ENCODE results near the gene FCRLA. TPM values are rescaled to one million over a fixed set of nuclear protein-coding genes. Genes with fewer than 3 reads are reported as not detected.

The FCRLA gene
- total and polyA plus RNA-seq, 7 donors, result 0.10 to 0.90 (median 0.36) TPM; not detected in 2

GRCh38 chr1:161706113-161706481 is 932 bp upstream of the FCRLA start:
- 34 to 47% (median 40%) methylated on average over 3 of the region's 3 CpGs for WGBS, 3 donors
- Histone ChIP-seq H3K4me1 (peaks cover 17% of the 10 kb centered on the region), H3K27me3 (ENCODE audit: insufficient read depth in 3 of 3, low read length in 2 of 3) (no peaks in the 10 kb centered on the region), H3K4me3 (no peak overlapping the region), H3K27ac (peak overlapping the region; percentile 80), H3K9me3 (no peaks in the 10 kb centered on the region), H3K36me3 (ENCODE audit: insufficient read depth in 1 of 2, low read depth in 1 of 2) (no peaks in the 10 kb centered on the region)
- DNase-seq (no peak), ATAC-seq (peak; percentile 29 to 46 (median 32))
- intact Hi-C loops (cut with DNase I), result no loop called here
- TF ChIP-seq, protein P1, sequence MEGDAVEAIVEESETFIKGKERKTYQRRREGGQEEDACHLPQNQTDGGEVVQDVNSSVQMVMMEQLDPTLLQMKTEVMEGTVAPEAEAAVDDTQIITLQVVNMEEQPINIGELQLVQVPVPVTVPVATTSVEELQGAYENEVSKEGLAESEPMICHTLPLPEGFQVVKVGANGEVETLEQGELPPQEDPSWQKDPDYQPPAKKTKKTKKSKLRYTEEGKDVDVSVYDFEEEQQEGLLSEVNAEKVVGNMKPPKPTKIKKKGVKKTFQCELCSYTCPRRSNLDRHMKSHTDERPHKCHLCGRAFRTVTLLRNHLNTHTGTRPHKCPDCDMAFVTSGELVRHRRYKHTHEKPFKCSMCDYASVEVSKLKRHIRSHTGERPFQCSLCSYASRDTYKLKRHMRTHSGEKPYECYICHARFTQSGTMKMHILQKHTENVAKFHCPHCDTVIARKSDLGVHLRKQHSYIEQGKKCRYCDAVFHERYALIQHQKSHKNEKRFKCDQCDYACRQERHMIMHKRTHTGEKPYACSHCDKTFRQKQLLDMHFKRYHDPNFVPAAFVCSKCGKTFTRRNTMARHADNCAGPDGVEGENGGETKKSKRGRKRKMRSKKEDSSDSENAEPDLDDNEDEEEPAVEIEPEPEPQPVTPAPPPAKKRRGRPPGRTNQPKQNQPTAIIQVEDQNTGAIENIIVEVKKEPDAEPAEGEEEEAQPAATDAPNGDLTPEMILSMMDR (IDR thresholded peaks at IDR 0.05), result no peak

DNA sequence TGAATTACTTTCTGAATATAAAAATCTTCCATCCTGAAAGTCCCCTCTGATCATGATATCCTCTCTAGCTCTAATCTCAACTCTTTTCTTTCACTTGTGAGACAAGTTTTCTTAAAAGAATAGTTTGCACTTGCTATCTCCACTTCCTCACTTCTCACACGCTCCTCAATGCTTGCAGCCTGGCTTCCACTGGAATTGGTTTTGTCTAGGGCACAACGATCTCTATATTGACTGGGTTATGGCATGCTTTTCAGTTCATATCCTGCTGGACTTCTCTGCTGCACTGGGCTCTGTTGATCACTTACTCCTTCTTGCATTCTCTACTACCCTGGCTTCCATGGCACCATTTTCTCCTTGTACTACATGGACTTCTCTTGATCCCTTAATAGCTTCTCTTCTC is 474 bp downstream of the FCRLA start:
- H3K4me3 ChIP-seq, result no peak overlapping the region
- intact Hi-C loops (cut with DNase I), result no loop called here
- 90 to 100% (median 94%) methylated on average over 2 of the region's 2 CpGs for WGBS, 3 donors
- H3K4me1 ChIP-seq, result peaks cover 17% of the 10 kb centered on the region
- ATAC-seq (no peak), DNase-seq (no peak)
- no peak overlapping the region for H3K27ac ChIP-seq
- H3K36me3 ChIP-seq (ENCODE audit: insufficient read depth in 1 of 2, low read depth in 1 of 2), result no peaks in the 10 kb centered on the region
- peaks cover 0 to 6% (median 0%) of the 10 kb centered on the region in 3 donors for H3K27me3 ChIP-seq (ENCODE audit: insufficient read depth in 3 of 3, low read length in 2 of 3)
- no peaks in the 10 kb centered on the region for H3K9me3 ChIP-seq
- TF ChIP-seq, protein P1 (IDR thresholded peaks at IDR 0.05), result no peak

- Histone ChIP-seq H3K4me1 (peaks cover 17% of the 10 kb centered on the region), H3K9me3 (no peaks in the 10 kb centered on the region), H3K27me3 (ENCODE audit: insufficient read depth in 3 of 3, low read length in 2 of 3) (peaks cover 0 to 6% (median 3%) of the 10 kb centered on the region in 3 donors), H3K36me3 (ENCODE audit: insufficient read depth in 1 of 2, low read depth in 1 of 2) (no peaks in the 10 kb centered on the region), H3K4me3 (no peak overlapping the region), H3K27ac (no peak overlapping the region)
- TF ChIP-seq, protein P1 (IDR thresholded peaks at IDR 0.05), result no peak
- WGBS, 3 donors, result 81 to 89% (median 83%) methylated on average over 4 of the region's 4 CpGs
- intact Hi-C loops (cut with DNase I), result no loop called here
- ATAC-seq, result no peak
- DNase-seq, result no peak
These were observed 2.3 kb downstream of the FCRLA start for GRCh38 chr1:161709373-161709772.

GRCh38 chr1:161710560-161710959 is 3.5 kb downstream of the FCRLA start:
- TF ChIP-seq, protein P1 (IDR thresholded peaks at IDR 0.05), result no peak
- Histone ChIP-seq H3K9me3 (no peaks in the 10 kb centered on the region), H3K27ac (no peak overlapping the region), H3K27me3 (ENCODE audit: insufficient read depth in 3 of 3, low read length in 2 of 3) (peaks cover 3 to 7% (median 6%) of the 10 kb centered on the region in 3 donors), H3K4me1 (peaks cover 17% of the 10 kb centered on the region), H3K4me3 (no peak overlapping the region), H3K36me3 (ENCODE audit: insufficient read depth in 1 of 2, low read depth in 1 of 2) (no peaks in the 10 kb centered on the region)
- intact Hi-C loops (cut with DNase I), result no loop called here
- DNase-seq, result no peak
- ATAC-seq, result no peak
- WGBS, 3 donors, result 67 to 81% (median 67%) methylated on average over 4 of the region's 4 CpGs
